NCI-H748 (cell line): ENCODE measurements around the gene KRTAP10-11.

Source experiments
- DNase-seq: peaks from one replicate; lab custom pipeline; 2025; ENCODE audit not compliant: unreplicated experiment; lab: John Stamatoyannopoulos, UW

KRTAP10-11 gene

DNA sequence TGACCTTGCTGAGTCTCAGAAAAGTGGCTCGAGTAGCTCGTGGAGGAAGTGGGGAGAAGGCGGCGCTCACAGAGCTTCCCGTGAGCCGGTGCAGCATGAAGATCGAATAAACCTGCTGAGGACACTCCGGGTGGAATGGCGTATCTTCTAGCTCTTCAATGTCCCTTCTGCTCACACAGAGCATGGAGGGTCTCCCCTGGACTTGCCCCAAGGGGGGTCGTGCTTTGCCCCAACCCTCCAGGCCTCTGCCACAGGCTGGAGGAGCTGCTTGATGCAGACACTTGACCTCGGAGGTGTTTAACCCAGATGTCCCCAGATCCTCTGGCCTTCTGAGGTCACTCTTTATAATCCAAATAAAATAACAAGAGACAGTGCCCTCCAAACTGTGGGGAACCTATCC lies 48.6 kb downstream of the KRTAP10-11 start:
- no peak for DNase-seq

DNA sequence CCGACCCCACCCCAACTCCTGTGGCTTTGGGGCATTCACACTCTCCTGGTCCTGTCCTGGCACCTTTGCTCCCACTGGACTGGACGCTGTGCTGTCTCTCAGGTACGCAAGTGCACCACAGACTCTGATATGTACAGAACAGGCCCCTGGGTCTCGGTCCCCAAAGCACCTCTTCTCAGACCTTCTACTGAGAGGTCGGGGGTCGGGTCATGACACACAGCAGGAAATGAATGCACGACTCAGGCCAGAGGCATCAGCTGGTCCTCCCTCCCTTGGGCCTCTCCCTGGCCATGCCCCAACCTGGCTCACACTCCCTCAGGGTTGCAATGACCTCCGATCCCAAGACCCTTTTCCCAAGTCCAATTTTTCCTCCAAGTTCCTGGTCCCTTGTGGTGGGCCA lies 49.0 kb downstream of the KRTAP10-11 start:
- DNase-seq = no peak

DNA sequence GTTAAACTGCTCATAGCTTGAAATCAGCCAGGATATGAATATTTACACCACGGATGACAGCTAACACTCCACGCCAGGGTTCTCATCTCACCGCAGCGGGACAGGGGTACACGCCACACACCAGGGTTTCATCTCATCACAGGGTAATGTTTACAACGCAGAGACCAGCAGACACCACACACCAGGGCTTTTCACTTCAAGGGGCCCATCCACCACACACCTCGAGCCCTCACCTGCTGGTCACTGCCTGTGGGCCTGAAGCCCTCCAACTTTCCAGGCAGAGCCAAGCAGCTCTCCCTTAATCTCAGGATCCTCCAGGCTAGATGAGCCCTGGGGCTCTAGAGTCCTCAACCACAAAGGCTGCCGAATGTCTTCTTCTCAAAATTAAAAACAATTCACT lies 49.4 kb downstream of the KRTAP10-11 start:
- no peak for DNase-seq

DNA sequence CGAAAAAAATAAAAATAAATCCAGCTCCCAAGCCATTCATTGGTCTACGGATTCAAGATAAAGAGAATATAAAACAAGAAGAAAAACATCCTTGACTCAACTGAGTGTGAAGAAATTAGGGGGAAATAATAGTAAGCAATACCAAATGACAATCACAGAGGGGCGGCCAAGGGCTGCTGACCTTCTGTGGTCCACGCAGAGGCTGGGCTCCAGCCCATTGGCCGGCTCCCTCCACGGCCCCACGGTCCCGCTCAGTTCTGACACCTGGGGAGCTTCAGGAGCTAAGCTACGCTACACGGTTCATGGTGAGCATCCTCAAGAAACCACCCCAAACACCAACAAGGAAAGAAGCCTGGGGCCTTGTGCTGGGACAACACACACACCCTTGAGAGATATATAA lies 50.4 kb downstream of the KRTAP10-11 start:
- DNase-seq = no peak
